GM21360 (cell line): ENCODE results near the gene SUPT16H.
"Not testable (repeated sequence)": the region's sequence is repeated elsewhere in the genome, so short reads cannot be mapped to it uniquely, and the experiment has no call there.

ENCODE experiments used
- ATAC-seq: cut with Tn5 transposase; IDR thresholded peaks from one replicate; pipeline ENCODE4 v1.9.1; 2021; ENCODE audit warnings: mild to moderate bottlenecking, moderate library complexity; ENCODE audit not compliant: unreplicated experiment

The SUPT16H gene

DNA sequence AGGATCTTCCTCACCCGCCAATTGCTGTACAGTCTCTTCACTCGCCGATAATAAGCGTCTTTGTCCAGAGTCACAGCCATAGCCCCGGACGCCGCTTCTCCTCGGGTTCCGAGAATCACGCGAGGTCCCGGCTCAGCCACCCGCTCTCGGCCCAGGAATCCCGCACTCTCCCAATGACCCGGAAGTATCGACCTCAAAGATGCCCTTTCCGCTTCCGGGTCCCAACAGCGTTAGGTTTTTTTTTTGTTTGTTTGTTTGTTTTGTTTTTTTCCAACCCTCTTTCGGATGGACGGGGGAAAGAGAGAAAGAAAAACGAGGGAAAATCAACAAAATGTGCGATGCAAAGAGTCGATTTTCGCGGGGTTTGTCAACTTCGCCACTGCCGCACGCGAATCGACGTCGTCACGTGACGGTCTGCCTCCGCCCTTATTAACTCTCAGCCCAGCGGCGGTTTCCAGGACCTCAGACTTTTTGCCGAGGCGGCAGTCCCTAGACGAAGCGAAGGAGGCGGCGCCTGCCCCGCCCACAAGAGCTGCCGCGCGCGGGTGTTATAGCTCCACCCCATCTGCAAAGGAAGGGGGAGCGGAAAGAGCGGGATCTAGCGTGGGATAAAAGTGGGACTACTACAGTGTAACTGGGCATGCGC is at the start of gene SUPT16H:
Gene SUPT16H (minus strand): TSS at position 172 of the 646 bp plus-strand sequence. CDS start 92 bp downstream, at position 80.
- peak; percentile 85 for ATAC-seq

DNA sequence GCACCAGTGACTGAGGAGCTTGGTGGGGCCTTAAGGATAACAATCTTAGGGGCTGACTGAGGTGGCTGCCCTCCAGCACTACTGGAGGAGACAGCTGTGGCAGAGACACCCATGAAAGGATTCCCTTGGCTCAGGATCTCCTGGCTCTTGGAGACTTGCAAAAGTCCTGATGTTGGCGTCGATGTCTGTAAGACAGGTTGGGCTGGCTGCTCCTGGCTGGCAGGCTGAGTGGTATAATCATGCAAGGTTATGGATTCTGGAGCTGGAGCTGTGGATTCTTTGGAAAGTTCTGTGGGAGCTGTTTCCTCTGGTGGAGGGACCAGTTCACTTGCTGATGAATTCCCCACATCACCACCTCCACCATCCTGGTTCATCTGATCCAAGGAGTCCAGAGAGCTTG is 47.3 kb upstream of the SUPT16H start:
- ATAC-seq = no peak

DNA sequence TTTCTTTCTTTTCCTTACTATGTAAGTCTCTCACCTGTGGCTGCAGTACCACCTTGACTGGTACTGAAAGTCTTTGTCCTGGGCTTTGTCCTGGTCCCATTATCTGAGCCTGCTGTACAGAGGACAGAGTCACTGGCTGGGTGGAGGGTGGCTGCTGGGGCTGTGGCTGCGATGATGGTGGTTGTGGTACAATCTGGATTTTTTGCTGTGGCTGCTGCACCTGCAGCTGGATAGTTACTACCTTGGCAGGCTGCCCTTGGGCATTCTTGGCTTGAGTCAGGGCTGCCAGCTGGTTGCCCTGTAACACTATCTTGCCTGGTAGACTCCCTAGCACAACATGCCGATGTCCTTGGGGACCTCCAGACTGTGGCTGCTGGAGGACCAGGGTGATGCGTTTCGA is 45.1 kb upstream of the SUPT16H start:
- no peak for ATAC-seq

DNA sequence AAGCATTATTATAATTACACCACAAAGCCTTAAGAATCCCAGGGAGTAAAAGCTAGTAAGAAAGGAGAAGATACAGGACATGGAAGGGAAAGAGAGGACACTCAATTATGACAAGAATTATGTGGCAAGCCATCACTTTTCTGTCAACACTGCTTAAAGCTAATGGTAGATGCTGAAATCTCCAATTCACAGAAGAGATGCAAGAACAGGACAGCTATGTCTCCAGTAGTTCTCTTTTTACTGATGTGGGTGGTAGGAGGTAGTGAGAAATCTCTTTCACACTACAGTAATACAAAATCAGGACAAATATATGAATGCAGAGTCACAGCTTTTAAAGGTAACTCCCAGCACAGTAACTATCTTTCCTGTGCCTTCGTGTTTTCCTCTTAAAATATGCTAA is 42.9 kb upstream of the SUPT16H start:
- no peak for ATAC-seq

DNA sequence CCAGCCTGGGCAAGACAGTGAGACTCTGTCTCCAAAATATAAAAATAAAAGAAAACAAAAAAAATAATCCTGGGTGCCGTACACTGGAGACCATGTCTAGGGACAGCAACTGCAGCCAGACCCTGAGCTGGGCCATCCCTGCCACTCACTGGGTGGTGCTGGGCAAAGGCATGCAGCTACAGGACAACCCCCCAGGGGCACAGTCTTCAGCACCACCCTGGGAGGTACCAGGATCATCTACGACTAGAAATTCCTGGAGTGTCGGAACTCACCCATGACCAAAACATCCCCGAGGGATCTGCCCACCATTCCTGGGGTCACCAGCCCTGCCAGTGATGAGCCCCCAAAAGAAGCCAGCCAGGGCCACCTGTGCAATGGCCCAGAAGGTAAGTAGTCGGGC is 35.7 kb upstream of the SUPT16H start:
- ATAC-seq = no peak

DNA sequence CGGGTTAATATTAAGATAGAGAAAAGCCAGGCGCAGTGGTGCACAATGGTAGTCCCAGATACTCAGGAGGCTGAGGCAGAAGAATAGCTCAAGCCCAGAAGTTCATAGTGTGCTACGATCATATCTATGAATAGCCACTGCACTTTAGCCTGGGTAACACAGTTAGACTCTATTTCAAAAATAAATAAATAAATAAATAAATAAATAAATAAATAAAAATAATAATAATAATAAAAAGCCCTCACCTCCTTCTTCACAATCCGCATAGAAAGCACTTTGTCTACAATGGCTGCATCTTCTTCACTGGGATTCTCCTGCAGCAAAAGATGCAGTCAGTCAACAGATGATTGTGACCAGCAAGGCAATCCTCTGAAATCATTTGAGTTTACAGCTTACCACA is 31.5 kb upstream of the SUPT16H start:
- no peak for ATAC-seq

DNA sequence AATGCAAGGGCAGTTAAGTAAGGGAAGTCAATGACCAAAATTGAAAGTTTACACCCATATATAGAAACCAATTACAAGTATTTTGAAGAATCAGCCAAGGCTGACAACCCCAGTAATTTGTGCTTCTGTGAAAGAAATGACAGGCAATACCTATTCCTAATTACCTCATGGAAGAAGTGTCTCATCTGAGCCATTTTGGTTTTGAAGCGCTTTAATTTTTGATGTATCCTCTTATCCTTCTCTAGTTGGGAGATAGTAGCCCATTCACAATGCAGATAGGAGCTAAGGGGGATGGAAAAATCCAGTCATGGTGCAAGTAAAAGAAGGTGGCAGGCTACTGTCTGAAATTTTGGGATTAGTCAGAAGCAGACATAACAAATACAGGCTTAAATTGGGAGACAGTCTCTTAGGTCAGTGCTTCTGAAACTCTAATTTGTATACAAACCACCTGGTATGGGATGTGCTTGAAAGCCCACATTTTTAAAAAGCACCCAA is 30.4 kb upstream of the SUPT16H start:
- no peak for ATAC-seq

DNA sequence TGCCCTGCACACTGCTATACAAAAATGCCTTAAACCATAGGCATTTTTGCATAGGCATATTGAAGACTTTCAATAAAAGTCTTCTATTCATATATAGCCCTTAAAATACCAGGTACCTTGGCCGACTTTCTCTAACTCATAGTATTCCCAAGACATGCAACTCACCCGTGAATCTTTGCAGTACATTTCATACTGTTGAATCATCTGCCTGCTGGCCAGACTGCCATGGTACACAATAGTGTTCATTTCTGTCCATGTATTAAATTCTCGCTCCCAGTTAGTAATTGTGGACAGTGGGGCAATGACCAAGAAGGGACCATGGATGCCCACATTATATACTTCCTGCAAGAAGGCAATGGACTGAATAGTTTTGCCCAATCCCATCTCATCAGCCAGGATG is 24.3 kb upstream of the SUPT16H start:
- no peak for ATAC-seq

DNA sequence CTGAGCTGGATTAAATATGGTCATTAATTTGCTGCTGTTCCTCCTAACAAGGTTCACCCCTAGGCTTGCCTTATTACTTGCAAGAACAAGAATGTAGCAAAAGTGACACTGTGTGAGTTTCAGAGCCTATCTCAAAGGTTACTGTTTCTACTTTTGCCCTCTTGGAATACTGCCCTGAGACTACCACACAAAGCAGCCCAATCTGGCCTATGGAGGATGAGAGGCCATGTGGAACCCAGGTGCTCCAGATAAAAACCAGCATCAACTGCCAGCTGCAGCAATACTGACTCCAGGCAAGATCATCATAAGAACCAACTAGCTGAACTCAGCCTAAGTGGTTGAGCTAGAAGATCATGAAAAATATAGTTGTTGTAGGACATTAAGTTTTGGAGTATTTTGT is 22.4 kb upstream of the SUPT16H start:
- no peak for ATAC-seq

DNA sequence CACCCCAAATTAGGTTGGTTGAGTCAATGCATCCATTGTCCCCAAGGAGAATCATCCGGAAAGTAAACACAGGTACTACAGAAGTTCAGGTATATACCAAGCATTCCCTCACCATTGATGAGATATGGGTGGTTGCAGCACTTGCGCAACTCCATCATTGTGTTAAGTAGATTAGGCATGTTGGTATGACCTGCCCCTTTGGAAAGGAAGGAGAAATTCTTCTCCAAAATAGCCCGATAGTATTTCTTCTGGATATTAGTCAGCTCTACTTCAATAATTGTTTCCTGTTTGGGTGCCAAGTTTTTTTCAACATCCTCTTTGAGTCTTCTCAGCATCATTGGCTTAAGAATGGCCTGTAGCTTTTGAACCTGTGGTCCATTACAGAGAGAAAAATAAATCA is 21.3 kb upstream of the SUPT16H start:
- no peak for ATAC-seq

DNA sequence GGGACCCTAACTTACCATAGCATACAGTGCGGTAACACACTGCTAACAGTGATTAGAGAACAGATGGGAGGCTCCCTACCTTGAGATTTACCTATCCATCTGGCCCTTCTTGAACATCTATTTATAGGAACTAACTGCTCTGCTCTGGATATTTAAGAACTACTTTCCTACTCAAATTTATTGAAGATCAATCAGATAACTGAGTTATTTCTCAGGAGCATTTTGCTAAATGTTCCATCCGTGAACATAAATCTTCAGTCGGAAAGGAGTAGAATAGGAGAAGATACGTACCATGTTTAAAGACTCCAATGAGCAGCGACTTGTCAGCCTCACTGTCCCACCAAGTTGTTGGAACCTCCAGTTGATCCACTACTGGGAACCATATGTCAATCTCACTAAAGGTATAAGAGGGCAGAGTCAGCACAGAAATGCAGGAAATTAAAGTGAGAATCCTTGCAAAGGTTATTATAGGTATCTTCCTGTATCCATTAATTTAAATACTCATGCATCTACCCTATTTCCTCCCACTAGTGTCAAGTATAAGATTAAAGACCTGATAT is 15.6 kb upstream of the SUPT16H start:
- no peak for ATAC-seq

DNA sequence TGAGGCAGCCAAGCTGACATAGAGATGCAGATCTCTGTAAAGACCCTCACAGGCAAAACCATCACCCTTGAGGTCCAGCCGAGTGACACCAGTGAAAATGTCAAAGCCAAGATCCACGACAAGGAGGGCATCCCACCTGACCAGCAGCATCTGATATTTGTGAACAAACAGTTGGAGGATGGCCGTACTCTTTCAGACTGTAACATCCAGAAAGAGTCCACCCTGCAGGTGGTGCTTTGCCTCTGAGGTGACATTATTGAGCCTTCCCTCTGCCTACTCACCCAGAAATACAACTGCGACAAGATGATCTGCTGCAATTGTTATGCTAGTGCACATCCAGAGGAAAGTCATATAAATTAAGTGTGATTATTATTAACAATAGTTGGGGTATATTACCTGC is 15.1 kb upstream of the SUPT16H start:
- ATAC-seq = no peak

DNA sequence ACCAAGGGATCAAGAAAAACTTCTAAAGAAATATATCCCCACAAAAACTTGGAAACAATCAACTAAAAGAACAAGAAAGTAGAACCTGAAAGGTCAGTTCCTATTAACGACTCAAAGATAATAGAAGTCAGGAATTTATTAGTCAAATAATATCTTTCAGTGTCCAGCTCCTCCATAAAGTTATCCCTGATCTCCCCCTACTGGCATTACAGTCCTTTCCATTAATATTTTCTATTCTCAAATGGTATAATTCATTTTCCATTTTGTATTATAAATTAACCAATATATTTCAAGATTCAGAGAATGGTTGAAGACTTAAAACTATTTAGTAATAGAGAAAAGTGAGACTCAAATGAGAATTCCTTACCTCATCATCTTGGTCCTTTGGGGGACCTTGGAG is 11.6 kb upstream of the SUPT16H start:
- no peak for ATAC-seq

DNA sequence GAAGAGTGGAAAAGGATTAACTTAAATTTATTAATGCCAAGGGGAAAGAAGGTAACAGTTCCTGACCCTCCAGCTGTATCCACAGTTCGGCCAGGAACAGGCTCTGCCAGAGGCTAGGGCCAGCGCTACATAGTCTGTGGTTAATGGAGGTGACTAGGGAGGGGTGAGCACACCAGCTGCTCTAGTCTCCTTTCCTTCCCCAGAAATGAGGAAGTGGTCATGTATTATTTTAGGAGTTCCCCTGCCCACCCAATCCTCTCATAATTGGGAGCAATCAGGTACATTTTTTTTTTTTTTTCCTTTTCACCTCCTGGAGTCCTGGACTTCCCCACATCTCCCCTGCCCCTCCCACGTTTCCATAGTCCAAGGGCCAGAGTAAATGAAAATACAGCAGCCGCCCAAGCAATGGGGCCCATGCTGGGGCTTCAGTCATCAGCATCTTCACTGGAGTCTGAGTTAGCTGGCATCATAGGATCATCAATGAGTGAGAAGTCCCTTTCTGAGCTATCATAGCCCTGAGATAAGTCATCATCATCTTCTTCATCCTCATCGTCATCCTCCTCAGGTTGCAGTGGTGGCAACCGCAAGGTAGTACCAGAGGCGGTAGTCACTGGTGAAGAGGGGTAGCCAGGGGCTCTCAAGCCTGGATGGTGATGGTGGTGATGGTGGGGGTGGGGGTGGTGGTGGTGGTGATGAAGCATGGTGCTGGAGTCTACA is 1.5 kb upstream of the SUPT16H start:
- ATAC-seq = no peak

DNA sequence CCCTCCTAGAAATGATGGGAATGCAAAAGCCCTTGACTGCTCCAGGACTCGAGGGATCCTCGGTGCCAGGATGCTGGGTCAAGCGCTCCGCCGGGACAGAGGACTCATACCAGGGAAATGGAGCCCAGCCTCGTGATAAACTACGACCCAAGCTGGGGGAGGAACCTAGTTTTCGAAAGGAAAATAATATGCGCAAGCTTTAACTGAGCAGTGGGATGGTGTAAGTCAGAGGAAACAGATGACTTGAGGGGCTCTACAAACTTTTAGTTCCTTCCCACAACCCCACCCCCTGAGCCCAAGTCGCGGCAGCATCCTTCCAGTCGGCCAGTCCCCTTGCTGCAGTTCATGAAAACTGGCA is 654 bp upstream of the SUPT16H start:
- no peak for ATAC-seq

DNA sequence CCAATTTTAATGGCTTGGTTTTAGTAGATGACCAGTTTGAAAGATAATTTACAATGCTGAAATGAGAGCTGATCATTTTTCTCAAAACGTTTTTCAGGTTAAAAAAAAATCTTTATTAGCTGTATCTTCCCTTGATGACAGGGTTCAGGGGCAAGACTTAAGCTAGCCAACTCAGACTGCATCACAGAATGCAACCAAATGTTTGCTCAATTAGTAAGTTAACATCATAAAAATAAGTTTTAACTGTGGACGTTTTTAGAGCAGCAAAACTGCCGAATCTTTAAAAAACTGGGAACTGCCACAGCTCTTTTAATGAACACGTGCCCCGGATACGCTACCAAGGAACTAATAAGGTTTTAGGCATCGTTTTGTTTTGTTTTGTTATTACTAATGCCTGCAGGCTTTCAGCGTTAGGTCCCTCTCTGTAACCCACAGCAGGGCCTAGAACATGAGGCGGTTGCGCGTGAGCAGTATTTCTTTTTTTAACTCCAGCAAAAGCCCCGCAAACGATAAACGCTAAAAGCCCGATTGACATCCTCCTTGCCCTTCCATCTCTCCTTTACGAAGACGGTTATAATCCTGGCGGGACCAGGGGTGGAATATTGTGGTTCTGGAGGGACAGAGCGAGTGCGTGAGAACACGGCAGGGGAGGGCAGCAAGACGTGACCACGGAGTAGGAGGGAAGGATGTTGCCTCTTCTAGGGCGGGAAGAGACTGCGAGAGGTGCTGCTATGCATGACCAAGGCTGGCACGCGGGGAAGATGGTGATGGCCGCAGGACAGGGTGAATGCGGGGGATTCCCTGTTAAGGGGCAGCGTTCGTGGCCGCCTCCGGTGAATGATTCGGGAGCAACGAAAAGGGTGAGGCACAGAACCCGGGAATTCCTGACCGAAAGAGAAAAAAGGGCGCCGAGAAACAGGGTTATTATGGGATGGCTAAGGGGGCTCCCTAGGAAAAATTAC is 652 bp downstream of the SUPT16H start:
- no peak for ATAC-seq

DNA sequence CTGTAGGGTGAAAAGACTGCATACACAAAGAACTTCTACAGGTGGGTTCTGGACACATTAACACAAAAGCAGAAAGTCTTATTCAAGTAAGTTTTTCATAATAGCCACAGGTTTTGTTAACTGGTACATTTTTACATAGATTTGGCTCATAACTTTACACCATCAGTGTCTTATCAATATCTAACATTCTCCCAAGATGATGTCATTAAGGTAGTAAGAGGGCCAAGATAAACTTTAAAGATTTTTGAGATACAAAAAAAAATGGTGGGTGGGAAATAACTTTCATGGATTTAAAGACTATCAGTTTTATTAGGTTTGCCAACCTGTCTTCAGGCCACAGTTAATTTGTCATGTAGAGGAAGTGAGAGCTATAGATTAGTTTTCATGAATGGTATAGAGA is 1.7 kb downstream of the SUPT16H start:
- ATAC-seq = no peak

DNA sequence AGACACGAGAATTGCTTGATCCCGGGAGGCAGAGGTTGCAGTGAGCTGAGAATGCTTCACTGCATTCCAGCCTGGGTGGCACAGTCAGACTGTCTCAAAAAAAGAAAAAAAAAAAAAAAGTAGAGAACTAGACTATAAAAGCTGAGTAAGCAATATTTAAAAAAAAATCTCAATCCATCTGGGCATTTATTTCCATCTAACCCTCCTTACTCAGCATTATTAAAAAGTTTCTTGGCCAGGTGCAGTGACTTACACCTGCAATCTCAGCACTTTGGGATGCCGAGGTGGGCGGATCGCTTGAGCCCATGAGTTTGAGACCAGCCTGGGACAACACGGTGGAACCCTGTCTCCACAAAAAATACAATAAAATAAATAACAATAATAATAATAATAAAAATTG is 4.5 kb downstream of the SUPT16H start:
- ATAC-seq = no peak

DNA sequence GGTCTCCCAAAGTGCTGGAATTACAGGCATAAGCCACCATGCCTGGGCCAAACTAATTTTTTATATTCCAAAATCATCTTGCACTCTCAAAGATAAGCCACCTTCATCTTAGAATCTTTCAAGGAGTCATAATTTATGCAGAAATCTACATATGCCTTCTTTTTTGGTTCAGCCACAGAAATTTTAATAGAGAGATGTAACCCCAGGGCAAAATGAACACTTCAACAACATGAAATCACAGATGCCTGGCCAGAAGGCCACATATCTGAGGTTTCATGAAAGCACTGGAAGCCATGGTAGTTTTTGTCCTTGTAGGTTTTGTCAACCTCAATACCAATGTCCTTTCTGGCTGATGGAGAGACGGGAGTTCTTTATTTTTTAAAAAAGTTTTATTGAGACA is 9.8 kb downstream of the SUPT16H start:
- ATAC-seq = no peak

DNA sequence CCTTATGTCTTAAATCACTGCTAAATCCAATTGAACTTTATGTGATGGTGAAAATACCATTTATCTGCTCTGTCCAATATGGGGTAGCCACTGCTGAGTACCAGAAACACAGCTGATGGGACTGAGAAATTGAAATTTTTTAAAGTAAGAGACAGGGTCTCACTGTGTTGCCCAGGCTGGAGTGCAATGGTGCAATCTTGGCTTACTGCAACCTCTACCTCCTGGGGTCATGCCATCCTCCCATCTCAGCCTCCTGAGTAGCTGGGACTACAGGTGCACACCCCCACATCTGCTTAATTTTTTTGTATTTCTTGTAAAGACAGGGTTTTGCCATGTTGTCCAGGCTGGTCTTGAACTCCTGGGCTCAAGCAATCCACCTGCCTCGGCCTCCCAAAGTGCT is 11.0 kb downstream of the SUPT16H start:
- ATAC-seq = not testable (repeated sequence)

DNA sequence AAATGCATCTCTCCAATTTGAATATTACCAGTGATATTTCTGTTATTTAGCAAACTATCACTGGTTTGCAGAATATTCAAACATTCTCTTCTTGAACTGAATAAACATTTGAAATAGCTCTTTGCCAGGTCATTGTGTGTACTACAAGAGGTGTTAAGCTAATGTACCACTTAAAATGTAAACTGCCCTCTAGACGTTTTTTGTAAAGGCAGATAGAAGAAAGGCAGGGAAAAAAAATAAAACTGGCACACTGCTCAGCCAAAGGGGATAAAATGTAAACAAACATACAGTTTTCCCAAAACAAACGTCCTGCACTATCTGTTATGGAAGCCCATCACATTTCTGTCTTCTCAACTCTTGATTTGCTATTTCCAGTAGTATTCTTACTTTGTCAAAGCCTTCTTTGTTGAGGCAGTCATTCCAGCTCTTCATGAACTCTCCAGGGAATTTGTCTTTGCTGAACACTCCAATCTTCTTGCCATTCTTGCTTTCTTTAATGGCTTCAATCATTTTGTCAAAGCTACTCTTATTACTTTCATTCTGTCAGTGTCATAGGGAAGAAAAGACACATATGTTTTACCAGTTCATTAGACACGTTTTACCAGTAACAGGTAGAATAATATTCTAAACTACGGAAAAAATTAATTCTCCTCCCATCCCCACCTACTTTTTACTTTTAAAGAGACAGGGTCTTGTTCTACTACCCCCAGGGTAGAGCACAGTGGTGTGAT is 13.7 kb downstream of the SUPT16H start:
- no peak for ATAC-seq
